T follicular helper cell (primary cell): Measurements from ENCODE around the gene GTSE1.

ENCODE experiments used
- DNase-seq: peaks from one replicate; pipeline ENCODE4 v3.0.0-alpha.2; 2020; ENCODE audit warnings: low read depth

GTSE1 gene

DNA sequence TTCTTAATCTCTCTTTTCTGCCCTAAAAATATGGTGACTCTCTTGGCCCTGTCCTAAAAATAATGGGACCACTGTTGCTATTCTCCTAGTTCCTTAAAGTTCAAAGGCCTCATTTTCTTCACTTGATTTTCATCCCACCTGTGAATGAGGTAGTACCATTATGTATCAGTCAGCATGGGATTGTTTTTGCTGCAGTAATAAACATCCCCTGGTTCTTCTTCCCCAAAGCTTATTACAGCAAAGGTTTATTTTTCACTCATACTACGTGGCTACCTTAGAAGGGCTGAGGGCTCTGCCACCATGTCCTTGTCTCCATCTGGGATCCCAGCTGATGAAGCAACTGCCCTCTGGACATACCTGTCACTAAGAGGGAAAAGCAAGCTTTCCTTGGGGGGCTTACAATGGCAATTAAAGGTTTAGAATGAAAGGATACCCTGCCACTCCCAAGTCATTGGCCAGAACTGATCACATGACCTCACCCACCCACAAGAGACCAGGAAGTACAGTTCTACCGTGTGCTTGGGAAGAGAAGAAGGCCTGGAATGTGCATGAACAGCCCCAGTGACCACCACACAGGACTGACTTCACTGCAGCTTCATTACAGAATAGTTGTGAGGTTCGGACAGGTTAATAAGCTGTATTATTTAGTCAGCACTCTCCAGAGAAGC is 21.1 kb upstream of the GTSE1 start:
- no peak for DNase-seq

DNA sequence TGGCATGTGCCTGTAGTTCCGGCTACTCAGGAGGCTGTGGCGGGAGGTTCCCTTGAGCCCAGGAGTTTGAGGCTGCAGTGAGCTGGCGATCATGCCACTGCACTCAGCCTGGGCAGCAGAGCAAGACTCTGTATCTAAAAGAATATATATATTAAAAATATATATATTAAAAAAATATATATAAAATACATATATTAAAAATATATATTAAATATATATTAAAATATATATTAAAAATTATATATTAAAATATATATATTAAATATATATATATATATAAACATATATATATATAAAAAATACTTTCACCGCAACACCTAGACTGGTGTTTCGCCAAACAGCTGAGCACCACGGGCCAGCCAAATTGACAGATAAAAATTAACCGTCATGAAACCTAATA is 20.1 kb upstream of the GTSE1 start:
- no peak for DNase-seq

DNA sequence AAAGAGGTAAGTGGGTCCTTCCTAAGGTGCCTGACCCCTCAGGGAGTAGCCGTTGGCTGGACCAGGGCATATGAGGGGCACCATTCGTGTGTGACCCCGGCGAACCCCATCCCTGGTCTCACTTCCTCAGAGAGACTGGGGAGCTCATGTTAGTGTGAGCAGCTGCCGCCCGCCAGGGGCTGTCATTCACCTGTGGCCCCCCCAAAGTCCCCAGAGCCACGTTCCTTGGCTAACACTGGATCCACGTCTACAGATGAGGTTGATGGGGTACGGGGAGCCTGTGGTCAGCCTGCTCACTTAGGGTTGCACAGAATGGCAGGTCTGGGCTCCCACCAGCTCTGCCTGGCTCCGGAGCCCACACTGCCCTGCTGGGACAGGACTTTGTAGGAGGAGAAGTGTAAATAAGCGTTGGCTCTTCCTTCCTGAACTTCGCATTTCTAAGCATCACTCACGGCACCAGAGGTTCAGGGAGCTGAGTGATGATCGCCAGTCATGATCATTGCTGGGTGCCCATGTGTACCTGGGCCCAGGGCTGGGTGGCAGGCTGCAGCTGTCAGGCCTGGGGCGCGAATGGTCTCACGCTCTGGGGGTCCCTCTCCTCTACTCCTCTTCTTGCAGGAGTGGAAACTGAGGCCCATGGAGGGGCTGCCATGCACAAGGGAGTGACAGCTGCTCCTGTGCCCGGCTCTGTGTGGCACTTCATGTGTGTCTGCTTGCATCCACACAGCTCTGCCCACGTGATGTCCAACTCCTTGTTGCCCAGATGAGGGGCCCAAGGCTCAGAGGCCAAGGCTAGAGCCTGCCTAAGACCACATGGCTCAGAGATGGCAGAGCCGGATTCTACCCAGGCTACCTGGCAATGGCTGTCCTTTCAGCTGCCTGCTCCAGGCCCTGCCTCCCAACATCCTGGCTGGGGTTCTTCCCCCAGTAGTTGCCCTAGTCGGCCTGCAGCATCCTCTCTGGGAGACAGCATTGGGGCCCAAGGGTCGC is 17.7 kb upstream of the GTSE1 start:
- no peak for DNase-seq

DNA sequence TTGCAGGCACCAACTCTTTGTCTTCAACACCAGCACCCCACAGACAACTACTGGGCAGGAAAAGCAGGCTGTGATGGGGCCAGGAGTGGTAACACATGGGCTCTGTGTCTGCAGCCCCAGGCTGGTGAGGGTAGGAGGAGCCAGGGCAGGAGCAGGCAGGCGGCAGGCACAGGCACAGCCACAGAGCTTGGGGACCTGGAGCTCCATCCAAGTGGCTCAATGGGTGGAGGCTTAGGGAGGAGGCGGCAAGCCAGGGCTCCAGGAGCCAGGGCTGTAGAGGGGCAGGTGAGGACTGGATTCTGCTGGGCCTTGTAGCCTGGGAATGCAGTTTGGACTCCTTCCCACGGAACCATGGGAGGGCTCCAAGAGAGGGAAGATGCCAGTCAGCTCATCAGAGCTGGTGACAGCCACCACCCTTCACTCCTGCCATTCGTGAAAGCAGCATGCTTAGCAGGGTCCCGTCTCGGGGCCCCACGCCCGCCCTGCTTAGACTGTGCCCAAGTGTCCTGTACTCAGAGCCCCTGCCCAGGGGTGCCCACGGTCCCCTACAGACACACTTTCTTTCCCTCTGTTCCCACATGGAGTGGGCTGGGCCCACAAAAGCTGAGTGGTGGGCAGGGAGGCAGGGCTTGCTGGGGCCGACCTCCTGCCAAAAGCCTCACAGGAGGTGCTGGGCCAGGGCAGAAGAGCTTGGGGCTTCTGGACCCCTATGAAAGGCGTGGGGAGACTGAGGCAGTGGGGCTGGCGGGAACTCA is 16.4 kb upstream of the GTSE1 start:
- no peak for DNase-seq

GRCh38 chr22:46280999-46281623 is 15.6 kb upstream of the GTSE1 start:
- DNase-seq, result no peak

GRCh38 chr22:46281866-46282678 is 14.6 kb upstream of the GTSE1 start:
- DNase-seq, result no peak

GRCh38 chr22:46286006-46286405 is 10.7 kb upstream of the GTSE1 start:
- DNase-seq, result no peak

- no peak for DNase-seq
These were observed 9.5 kb upstream of the GTSE1 start for GRCh38 chr22:46286941-46287872.

- DNase-seq, result no peak
These were observed 8.6 kb upstream of the GTSE1 start for GRCh38 chr22:46287873-46288751.

- no peak for DNase-seq
These were observed 7.8 kb upstream of the GTSE1 start for GRCh38 chr22:46288846-46289243.

- no peak for DNase-seq
These were observed 7.3 kb upstream of the GTSE1 start for GRCh38 chr22:46289244-46289891.

DNA sequence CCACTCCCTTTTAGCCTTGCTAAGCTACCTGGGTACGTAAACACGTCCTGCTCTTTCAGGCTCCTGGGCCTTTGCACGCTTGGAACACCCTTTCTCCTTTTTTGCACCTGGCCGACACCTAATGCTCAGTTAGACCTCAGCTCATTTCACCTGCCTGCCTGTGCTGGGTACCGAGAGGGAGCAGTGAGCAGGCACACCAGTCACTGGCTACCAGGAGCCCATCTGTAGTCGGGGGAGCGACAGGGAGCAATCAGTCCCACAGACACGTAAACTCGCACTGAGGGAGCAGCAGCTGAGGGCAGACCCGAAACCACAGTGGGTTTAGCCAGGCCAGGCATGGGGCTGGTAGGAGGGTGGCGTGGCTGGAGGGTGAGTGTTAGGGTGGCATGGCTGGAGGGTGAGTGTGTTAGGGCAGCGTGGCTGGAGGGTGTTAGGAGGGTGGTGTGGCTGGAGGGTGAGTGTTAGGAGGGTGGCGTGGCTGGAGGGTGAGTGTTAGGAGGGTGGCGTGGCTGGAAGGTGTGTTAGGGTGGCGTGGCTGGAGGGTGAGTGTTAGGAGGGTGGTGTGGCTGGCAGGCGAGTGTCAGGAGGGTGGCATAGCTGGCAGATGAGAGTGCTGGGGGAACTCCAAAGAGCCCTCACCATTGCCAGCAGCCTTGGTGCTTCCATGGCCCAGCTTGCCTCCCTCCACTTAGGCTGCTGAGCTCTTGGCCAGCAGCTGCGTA is 6.4 kb upstream of the GTSE1 start:
- DNase-seq, result no peak

DNA sequence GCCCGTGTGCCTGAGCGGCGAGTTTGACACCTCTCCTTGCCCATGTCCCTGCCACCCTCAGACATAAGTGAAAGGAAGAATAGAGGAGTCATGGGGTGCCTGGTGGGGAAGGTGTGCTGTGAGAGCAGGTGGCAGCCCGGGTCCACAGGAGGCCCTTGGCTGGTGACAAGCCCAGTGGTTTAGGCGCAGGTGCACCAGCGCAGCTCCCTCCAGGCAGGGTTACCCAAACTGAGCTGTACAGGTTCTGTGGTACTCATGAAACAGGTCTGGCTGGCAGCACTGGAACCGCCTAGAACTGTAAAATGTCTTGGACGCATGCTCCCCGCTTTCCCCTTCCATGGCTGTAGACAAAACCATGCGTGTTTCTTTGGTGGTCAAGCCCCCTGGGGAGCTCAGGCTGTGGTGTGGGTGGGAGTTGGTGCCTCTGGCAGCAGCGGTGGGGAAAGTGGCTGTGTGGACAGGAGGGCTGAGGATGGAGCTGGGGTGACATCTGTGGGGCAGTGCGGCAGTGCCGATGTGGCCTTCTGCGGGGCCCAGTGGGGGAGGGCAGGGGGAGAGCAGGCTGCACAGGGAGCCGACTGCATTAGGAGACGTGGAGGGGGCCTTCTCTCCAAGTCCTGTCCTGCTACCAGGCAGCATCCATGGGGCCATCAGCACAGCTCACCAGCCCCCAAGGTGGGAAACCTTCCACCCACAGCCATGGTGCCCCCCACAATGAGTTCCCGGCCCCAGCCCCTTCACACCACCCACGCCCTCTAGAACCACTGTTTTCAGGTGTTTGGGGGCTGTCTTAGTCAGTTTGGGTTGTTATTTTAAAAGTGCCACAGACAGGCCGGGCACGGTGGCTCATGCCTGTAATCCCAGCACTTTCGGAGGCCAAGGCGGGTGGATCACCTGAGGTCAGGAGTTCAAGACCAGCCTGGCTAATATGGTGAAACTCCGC is 5.6 kb upstream of the GTSE1 start:
- no peak for DNase-seq

DNA sequence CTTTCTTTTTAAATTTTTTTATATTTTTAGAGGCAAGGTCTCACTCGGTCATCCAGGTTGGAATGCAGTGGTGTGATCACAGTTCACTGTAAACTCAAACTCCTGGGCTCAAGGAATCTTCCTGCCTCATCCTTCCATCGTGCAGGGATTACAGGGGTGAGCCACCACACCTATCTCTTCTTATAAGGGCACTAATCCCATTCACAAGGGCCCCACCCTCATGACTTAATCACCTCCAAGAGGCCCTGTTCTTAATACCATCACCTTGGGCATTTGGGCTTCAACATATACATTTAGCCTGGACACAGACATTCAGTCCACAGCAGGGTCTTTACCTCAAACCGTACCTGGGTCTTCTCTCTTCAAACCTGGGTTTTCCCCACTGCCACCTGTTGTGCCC is 4.5 kb upstream of the GTSE1 start:
- DNase-seq, result no peak

DNA sequence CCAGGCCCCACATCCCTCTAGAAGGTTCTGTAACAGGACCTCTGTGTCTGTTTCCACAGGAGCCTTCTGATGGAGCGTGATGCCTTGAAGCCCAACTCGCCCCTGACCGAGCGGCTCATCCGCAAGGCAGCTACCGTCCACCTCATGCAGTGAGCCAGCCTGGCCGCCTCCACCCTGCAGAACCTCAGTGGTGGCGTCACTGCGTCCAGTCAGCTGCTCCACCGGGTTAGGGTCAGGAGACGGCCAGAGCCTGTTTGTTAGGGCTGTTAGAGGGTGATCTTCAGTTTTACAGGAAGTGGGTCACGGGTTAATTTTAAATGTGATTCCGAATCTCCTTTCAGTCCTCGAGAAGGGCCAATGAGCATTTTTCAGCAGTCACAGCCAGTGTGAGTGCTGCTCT is 3.9 kb upstream of the GTSE1 start:
- DNase-seq, result no peak

DNA sequence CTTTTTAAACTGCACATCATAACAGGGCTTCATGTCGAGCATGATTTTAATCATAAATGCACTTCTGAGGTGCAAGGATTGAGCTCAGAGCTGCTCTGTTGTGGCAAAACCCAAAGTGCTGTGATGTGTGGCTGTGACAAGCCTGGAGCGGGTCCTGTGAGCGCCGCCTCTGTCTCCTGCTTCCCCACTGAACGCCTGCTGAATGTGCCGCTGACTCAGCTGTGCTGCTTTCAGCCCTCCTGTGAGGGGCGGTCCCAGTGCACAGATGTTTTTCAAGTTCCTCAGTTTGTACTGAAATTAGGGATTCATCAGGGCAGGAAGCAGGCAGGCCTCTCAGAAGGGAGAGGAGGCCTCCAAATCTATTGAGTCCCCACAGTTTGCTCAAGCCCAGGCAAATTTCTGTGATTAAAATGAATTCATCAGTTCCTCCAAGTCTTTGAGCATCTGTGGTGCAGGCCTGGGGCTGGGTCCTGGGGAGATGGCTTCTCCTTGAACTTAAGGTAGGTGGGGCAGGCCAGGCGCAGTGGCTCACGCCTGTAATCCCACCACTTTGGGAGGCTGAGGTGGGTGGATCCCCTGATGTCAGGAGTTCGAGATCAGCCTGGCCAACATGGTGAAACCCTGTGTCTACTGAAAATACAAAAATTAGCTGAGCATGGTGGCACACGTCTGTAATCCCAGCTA is 3.0 kb upstream of the GTSE1 start:
- DNase-seq, result no peak
